CD4-positive, alpha-beta T cell treated with Interleukin-1 beta for 1 hour (primary cell): ENCODE data around the gene LIN28B.

Experiments used
- DNase-seq, 2 donors: peaks; one replicate each; pipeline ENCODE4 v3.0.0-alpha.2; 2020 to 2022

LIN28B gene

DNA sequence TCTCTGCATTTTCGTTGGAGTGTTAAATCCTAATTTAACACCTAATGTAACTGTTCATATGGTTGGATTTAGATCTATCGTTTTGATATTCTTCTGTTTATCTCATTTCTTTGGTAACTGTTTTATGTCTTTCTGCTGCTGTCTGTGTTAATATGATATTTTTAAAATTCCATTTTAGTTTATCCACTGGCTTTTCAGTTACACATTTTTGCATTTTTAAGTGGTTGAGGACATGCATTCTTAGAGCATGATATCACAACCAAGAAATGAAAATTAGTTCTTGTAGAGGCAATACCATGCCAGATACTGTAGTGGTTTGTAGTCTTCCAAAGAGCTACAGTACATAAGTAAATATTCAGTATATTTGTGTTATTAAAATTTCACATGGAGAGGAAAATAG is 58.6 kb downstream of the LIN28B start:
- DNase-seq: no peak

DNA sequence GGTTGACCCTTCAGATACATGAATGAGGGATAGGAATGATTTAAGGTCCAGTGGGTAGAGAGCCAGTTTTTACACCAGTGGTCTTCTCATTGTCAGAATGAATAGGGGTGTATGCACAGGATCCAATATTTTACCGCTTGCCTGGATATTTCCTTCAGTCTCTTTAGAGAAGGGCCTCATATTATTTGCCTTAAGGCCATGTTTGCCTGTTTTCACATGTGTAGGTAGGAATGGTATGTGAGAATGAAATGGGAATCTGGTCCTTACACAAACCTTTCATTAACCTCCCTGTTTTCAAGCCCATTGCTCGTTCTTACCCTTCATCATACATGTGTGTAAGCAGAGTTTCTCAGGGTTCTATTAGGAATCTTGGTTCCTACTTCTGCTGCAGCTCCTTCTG is 62.4 kb downstream of the LIN28B start:
- DNase-seq: no peak

DNA sequence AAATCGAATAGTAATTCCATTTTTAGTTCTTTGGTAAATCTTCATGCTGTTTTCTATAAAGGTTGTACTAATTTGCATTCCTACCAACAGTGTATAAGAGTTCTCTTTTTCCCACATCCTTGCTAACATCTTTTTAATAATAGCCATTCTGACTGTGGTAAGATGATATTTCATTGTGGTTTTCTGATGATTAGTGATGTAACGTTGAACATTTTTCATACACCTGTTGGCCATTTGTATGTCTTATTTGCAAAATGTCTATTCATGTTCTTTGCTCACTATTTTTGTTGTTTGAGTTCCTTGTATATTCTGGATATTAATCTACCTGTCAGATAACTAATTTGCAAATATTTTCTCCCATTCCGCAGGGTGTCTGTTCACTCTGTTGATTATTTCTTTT is 64.5 kb downstream of the LIN28B start:
- no peak for DNase-seq

DNA sequence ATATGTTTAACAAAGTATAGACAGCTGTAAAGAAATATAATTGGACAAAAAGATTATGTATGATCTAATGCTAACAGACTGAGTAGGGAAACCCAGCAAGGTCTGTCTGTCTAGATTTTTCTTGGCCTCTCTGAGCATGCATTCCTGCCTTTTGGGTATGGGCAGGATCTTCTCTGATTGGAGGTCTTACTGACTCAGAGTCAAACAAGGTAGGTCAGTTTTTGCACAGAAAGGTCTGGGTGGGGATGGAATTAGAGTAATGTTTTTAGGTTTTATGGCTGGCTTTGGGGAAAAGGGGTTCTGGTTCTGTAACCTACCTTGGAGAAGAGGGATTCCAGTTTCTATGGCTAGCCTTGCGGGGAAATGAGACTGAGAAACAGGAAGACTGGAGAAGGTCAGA is 65.5 kb downstream of the LIN28B start:
- no peak for DNase-seq

DNA sequence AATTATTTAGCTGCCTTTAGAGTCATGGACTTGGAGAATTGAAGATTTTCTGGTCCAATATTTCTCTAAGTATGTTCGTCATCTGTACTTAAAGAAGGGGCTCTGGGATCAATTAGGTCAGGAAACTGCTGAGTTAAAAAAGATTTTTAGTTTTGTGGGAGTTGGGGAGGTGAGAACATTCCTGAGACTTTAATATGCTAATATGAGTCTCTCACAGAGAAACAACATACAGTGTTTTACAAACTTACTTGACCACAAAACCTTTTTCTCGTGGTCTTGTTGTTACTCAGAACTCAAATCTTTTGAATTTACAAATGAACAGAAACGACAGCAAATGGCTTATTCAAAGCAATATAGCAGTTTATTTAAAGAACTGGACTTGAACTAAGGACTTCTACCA is 67.9 kb downstream of the LIN28B start:
- DNase-seq: no peak

DNA sequence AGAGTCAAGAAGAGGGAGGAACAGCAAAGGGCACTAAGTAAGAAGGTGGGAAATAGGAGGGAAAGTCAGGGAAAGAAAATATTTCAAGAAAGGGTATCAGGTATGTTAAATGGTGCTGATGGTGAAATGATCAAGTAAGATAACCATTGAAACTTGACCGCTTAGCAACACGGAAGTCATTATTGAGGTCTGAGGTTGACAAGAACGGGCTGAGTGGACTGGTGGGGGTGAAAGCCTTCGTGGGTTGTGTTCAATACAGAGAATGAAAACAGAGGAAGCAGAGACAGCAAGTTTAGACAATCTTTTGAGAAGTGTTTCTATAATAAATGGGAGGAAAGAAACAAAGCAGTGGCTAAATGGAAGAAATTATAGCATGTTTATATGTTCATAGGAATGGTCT is 72.0 kb downstream of the LIN28B start:
- no peak for DNase-seq

DNA sequence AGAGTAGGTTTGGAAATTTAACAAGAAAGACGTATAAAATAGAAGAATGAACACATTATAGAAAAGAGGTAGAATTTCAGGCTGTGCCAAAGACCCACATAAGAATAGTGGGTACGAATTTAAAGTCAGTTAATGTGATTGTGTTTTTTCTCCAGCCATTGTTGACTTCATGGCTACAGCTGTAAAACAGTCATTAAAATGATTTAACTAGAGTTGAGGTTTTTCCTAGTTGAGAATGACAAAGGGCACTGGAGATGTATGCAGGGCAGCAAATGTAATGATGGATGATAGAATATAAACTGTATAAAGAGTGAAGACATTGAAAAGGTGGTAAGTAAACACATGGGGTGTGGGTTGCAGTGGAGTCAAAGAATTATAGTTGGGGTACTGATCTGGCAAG is 72.7 kb downstream of the LIN28B start:
- no peak for DNase-seq

DNA sequence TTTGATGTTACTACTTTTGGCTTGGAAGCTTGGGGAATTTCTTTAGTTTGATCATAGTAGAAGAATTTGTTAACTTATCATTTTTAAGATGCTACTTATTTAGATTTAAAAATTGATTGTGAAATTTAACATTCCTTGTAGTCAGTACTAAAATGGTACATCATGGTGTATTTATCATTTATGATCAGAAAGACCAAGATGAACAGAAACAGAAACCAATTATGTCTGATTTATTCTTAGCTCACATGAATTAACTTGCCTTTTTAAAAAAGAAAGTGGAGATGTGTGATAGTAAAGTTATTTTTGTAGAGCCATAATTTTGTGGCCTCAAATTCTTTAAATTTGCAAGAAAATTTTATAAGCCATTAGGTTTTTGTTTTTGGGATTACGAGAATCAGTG is 77.6 kb downstream of the LIN28B start:
- no peak for DNase-seq

DNA sequence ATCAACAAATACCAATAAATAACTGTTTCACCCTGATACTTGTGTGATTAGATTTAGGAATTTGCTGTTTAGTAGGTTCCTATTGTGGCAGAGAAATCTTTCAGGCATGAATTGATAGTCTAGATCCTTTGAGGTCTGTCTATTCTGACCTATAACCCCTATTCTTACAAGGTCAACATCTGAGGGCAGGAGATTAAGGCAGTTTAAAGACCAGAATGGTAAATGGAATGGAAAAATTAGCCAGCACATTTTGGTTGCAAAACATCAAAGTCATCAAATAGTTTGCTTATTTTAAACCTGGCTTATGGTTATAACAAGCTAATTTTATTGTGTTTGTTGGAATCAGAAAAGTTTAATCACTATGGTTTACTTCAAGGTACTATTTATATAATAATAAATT is 78.4 kb downstream of the LIN28B start:
- DNase-seq: no peak

DNA sequence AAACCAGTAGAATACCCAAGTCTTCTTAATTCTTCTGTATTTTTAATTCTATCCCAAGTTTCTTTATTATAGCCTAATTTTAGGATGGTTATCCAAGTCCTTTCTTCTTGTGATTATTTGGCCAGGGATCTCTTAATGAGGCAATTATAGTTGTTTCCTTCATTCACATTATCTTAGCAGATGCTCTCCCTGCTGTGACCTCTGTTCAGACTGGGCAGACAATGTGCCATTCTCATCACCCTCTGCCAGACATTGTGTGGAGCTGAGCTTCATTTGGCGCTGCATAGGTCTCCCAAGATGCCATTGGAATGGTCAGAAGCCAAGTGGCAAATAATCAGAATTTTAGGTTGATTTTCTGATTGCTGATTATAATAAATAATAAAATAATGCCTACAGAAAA is 79.4 kb downstream of the LIN28B start:
- DNase-seq: no peak

DNA sequence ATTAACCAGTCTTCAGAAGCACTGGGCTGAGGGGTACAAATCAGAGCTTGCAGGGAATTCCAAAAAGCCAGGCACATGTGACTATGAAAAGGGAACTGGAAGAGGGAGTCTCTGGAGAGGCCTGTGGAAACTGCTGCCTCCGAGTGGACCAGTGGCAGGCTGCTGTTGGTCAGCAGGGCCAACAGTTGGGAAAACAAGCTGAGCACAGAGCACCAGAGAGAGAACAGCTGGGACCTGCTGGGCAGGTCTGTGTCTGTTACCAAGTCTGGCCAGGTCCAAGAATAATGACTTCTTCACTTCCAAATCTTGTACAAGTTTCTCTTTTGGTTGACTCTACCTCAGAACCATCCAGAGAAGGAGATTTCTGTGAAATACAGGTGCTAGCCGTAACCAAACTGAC is 81.4 kb downstream of the LIN28B start:
- DNase-seq: no peak

DNA sequence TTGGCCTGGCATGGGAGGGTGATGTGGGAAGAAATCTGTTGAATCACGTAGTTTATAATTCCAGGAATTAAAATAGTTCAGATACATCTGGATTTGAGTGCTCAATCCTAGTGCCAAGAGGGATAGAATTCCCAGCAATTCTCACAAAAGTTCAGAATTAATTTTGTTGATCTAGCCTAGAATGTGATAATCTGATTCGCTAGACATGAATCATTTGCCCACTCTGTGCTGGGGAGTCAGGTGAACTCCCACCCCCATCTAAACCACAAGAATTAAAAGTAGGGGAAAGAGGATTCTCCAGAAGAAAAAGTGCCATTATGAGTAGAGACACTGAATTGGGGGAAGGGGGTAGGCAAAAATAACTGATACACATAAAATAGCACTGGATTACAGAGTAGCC is 85.0 kb downstream of the LIN28B start:
- no peak for DNase-seq

DNA sequence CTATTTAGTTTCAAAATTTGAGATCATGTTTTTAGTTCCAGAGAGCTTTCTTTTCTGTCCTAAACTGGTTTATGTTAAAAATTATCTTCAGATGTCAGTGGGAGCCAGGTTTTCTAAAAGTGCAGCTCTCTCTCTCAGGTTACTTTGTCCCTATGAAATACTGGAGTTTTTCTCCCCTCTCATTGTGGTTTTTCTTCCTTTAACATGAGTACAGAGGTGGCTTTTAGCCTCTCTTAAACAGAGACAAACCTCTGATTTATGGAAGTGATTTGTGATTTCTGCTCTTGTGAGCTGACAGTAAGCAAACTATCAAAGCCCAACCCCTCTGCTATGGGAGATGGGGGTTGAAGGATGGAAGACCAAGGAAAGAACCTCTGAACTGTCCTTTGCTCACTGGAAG is 85.7 kb downstream of the LIN28B start:
- no peak for DNase-seq

DNA sequence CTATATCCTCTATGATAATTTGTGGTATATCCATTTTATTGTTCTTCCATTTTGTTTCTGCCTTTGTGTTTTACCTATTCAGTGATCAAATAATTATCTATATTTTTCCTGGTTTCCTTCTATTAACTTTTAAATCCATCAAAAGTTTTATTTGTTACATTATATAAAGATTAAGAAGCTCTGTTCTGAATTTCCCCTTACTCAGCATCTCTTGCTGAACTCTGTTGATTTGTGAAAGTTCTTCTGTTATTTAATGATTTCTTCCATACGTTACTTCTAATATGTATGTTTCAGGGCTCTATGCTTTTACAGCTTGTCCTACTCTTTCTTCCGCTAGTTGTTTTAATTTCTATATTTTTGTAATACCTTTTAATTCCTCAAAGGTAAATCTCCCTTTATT is 87.1 kb downstream of the LIN28B start:
- DNase-seq: no peak

DNA sequence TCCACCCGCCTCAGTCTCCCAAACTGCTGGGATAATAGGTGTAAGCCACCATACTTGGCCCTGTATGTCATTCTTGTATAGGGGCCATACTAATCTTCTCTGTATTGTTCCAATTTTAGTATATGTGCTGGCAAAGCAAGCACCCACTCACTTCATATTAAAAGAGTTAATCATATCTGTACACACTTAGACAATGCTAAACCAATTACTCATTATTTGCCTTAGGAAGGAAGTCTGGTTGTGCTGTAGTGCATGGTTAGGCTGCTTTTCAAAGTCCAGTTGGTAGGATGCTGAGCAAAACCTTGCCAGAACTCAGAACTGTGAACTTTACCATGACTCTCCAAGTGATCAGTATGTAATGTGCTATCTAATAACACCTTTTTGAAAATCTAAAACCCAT is 88.6 kb downstream of the LIN28B start:
- DNase-seq: no peak

DNA sequence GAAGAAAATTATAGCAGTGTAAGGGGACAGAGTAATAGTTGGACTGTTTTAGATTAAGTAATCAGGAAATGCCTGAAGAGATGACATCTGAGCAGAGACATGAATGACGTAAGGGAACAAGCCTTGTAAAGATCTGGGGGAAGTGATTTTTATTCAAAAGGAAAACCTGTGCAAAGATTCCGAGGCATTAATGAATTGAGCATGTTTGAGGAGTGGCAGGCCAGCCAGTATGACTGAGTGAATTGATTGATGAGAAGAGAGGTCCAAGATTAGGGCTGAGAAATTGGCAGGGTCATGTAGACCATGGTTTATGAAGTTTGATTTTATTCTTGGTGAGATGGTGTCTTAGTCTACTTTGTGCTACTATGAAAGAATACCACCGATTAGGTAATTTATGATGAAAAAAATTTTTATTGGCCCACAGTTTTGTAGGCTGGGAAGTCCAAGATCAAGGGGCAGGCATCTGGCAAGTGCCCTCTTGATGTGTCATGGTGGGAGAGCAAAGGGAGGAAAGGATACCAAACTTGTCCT is 95.1 kb downstream of the LIN28B start:
- DNase-seq: no peak

DNA sequence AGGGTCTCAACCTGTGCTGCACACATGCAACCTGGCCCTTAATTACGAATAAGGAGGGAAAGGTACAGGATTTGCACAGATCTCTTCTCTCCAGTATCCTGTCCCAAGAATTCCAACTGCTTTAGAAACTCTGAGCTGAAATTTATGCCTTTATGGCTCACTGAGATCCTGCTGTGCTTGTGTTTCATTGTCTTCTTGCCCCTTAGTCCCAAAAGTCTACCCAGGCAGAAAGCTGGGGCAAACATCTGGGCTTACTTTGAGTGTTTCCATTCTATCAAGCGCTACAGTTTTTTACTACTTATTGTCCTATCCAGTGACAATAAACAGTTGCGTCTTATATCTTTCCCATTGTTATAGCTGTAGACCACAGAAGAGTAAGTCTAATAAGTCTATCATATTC is 99.7 kb downstream of the LIN28B start:
- no peak for DNase-seq

DNA sequence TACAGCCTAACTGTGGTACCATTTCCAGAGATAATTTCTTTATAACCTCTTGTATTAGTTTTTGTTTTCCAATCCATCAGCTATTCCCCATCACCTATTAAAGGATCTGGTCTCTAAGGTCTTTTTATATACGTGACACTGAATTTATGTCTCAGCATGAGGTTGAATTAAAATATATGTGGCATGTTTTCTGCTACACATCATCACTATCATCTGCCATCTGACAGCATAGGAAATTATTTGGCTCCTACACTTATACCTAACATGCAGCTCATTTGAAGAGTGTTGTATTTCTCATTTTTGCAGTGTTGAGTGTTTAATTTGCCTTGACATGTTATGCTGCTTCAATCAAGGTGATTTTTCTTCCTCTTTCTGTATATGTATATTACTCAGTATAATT is 100.3 kb downstream of the LIN28B start:
- DNase-seq: no peak

DNA sequence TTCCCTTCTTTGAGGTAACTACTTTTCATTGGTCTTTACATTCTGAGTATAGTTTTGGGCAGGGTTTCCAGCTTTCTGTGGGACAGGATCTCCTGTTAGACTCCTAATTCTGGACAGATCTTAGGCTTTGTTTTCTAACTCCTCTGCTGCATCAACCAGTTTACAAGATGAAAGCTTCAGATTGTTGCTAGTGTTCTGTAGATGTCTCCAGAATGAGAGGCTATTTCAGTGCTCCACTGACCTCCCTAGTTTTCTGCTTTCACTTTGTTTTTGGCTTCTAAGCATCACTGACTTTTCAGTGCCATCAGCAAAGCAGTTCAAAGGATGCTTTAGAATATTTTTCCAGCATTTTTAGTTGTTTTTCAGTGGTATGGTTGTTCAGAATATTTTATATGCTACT is 101.4 kb downstream of the LIN28B start:
- DNase-seq: no peak

DNA sequence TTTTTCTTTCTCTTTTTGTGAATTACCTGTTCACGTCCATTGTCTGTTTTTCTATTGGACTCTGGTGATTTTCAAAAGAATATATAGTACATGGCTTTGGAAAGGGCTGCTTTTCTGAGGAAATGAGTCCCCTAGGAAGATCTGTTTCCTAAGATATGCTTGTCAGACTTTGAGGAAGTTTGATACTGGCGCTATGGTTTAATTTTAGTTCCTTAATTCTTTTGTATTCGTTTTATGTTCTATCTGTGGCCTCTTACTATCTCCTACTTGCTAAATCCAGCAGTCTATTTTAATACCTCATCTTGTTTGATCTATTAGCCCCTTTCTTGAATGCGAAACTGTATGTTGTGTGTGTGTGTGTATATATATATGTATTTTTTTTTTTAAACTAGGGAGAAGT is 101.9 kb downstream of the LIN28B start:
- DNase-seq: no peak

DNA sequence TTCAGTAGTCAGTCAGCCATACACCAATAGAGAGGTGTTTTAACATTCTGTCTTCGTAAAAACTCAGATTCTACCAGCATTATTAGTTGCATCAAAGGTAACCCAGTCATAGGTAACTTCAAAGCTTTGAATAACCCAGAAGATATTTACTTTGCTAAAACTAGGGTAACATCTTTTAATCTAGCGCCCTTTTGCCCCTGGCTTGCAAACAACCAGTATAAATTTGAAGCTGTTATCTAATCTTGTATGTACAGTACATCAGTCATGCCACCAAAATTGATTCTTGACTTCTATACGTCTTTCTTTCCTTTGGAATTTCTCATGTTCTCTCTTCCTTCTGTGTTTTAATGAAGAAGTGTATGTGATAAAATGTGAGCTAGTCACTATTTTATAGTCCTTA is 109.3 kb downstream of the LIN28B start:
- no peak for DNase-seq

DNA sequence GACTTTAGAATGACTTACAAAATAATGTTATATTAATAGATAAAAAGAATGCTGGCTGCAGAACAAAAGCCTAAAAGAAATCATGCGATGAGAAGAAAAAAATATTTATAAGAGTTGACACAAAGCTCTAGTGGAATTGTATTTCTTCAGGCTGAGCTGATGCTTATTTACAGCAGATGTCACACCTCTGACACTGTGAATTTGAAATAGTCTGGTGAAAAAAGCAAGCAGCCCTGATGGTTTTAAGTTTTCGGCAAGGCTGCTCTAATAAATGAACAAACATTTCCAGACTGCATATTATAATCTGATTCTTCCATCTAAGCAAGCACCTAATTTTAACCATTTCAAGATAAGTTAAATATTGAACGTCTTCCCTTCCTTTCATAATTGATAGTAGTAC is 109.9 kb downstream of the LIN28B start:
- DNase-seq: no peak

DNA sequence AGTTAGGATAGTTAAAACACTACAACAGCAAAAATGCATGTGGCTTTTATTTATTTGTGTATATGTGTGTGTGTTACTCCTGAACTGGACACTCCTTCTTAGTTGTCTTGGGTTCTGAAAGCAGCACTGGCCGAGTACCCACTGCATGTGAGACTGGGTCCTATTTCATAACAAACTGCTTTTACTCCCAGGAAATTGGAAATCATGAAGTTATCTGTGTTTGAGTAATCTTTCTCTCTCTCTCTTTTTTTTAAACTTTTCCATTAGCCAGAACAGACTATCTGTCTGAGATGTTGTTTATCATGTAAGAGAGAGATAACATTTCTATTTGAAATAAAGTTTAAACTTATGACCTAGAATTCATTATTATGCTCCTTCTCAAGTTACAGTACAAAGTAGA is 110.4 kb downstream of the LIN28B start:
- no peak for DNase-seq

DNA sequence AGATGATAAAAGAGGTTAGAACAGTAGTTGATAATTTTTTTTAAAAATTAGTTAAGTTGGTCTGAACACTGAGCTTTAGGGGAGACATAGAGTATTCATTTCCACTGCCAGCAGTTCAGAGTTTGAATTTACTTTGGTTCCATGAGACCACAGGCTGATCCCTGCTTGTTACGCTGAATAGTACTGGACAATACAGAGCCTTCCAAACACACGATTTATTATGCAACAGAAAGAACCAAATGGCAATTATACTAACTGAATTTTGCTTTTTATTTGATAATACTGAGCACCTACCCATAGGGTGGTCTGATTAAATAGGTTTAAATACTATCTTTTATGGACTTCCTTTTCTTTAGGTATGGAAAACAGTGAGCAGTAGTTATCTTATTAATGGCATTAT is 111.5 kb downstream of the LIN28B start:
- DNase-seq: no peak

DNA sequence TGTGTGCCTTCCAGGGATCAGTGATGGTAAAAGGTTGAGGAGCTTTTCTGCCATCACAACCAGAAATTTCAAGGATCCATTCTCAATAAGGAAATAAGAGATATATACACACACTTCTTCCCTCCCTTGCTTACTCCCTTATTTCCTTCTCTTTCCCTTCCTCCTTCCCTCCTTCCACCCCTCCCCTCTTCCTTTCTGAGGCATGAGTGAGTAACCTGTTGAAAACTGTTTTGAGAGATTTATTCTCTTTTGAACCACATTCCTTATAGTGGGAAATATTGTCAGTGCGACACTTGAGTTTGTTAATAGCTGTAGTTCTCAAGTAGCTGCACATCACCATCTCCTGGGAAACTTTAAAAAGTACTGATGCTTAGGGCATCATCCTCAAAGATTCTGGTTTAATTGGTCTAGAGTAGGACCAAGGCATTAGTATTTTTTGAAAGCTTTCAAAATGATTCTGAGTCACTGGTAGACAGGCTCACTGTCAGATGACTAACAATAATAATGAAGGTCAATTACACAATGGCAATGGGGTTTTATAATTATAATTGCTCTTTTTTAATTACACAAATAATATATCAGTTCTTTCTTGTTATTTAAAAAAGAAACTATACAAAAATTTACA is 113.0 kb downstream of the LIN28B start:
- DNase-seq: no peak

DNA sequence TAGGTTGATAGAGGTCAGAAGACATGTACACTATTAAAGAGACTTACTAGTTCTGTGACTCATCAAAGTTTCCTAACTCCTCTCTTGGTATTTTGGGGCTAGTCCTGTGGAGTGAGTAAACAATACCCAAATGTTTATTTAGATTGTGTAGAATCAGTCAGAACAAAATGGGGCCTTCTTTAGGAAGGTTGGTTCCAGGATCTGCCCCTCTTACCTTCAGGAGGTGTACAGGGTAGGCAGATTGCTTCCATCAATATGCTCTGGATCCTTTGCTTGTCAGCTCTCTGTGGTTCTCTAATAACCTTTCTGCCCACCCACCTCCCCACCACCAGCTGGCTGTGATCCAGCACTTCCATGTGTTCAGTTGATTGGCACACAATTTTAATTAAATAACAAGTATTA is 115.9 kb downstream of the LIN28B start:
- no peak for DNase-seq
